Activated CD4-positive, alpha-beta T cell treated with anti-CD3 and anti-CD28 coated beads for 1 hour (primary cell): ENCODE data around the gene MMEL1.

Source experiments
- DNase-seq: peaks from one replicate; pipeline ENCODE4 v3.0.0-alpha.2; 2020

Gene MMEL1

GRCh38 chr1:2540816-2541492, 91.9 kb downstream of the MMEL1 start:
- DNase-seq, result no peak
